AG09309 (cell line): ENCODE measurements around the gene DPP10.

Experiments used
- DNase-seq: peaks from one replicate; pipeline ENCODE4 v3.0.0-alpha.2; 2010; ENCODE audit warnings: low read depth
- H3K4me3 ChIP-seq: 2 replicates; pipeline ENCODE4 v1.5.1; 2011; ENCODE audit warnings: mild to moderate bottlenecking, low read depth, low read length, moderate library complexity; ENCODE audit not compliant: control insufficient read depth
- CTCF ChIP-seq: IDR thresholded peaks from 2 replicates; pipeline ENCODE4 v1.5.1; 2011; ENCODE audit warnings: mild to moderate bottlenecking, low read depth, low read length, inconsistent platforms; ENCODE audit not compliant: insufficient read depth, control insufficient read depth; ENCODE audit errors: missing control alignments

Gene DPP10

GRCh38 chr2:115364093-115364492 lies 921.7 kb downstream of the DPP10 start:
- no peak for DNase-seq
- H3K4me3 ChIP-seq: no peak overlapping the region
- no peak for TF ChIP-seq CTCF

DNA sequence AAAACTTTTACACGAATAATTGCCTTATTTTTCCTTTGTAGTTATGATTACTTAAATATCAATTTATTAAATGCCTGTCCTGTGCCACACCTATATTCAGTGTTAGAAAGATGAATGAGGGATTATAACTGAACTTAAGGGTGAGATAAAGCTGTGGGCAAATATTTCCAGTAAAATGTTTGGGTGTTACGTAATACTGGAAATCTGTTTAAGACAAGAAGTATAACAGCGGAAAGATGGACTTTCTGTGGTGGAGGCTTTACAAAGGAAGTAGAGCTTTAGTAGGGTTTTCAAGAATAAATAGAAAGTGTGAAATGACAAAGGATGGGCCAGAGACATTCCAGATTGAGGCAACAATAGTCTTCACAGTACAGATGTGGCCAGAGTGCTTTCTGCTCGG lies 927.0 kb downstream of the DPP10 start:
- no peak for TF ChIP-seq CTCF
- DNase-seq: no peak
- no peak overlapping the region for H3K4me3 ChIP-seq

DNA sequence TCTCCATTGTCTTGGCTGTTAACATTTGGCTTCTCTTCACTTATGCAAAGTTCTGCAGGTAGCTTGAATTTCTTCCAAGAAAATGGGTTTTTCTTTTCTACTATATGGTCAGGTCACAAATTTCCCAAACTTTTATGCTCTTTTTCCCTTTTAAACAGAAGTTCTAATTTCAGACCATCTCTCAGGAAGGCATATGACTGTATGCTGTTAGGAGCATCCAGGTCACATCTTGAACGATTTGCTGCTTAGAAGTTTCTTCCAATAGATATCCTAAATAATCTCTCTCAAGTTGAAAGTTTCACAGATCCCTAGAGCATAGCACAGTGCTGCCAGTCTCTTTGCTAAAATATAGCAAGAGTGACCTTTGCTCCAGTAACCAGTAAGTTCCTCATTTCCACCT lies 932.5 kb downstream of the DPP10 start:
- TF ChIP-seq CTCF: no peak
- no peak for DNase-seq

GRCh38 chr2:115384399-115384798 lies 942.0 kb downstream of the DPP10 start:
- no peak for TF ChIP-seq CTCF
- no peak overlapping the region for H3K4me3 ChIP-seq
- no peak for DNase-seq

More for the DNA sequence above, 932.5 kb downstream of the DPP10 start:
- no peak overlapping the region for H3K4me3 ChIP-seq

DNA sequence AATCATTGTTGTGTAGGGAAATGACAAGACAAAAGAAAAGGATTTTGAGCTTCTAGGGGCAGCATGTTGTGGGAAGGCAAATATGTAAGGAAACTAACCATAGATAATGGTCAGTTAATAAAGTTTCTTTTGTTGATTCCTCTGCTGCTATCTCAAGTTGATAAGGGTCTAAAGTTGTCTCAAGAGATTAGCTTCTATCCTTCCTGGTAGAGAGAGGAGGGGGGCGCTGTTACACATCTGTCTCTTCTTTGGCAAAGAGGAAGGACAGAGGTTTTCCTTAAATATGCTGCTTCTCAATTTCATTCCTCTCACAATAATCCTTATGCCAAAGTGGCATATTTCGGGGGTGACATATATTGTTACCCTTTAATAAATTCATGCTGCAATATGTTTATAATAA lies 944.0 kb downstream of the DPP10 start:
- no peak overlapping the region for H3K4me3 ChIP-seq
- no peak for TF ChIP-seq CTCF
- DNase-seq: no peak

- TF ChIP-seq CTCF: no peak
- no peak for DNase-seq
- H3K4me3 ChIP-seq: no peak overlapping the region
These were observed 946.6 kb downstream of the DPP10 start for GRCh38 chr2:115389024-115389423.
